H1 (cell line): ENCODE measurements around the gene AATK. TPM values are rescaled to one million over a fixed set of nuclear protein-coding genes. Genes with fewer than 3 reads are reported as not detected.
A peak's percentile ranks its signal among the peaks of the same experiment; 100 is the strongest.

Experiments used
- CTCF ChIA-PET: fragments of 300-600 bp; sonication (Branson Sonifier 250); formaldehyde crosslinking; loops from one replicate; lab custom pipeline; 2021; ENCODE audit not compliant: partially characterized antibody; lab: Charles Lee
- POLR2A ChIA-PET: fragments of 300-600 bp; sonication (Branson Sonifier 250); formaldehyde crosslinking; loops from one replicate; lab custom pipeline; 2021; ENCODE audit warnings: inconsistent platforms; ENCODE audit not compliant: partially characterized antibody; lab: Charles Lee
- DNase-seq, 2 experiments: peaks; one replicate each; pipeline versions ENCODE4 v3.0.0 to v3.0.0-alpha.2; 2010 to 2022; ENCODE audit warnings: low spot score in 2 of 2, low read depth in 1 of 2, mixed read lengths in 1 of 2
- FAIRE-seq: peaks from 2 replicates; lab custom pipeline; 2011; peaks lifted over from hg19 to GRCh38; lab: Jason Lieb, UNC
- H2AFZ ChIP-seq: 2 replicates; pipeline ENCODE4 v1.8.1; 2012; ENCODE audit warnings: low read length, inconsistent platforms
- H2AK5ac ChIP-seq: 2 replicates; pipeline ENCODE4 v1.6.1; 2013; ENCODE audit warnings: low read depth, low read length
- H2BK120ac ChIP-seq: replicated peaks from 2 replicates; pipeline ENCODE3; 2013; ENCODE audit warnings: low read depth, low read length, inconsistent platforms
- H2BK12ac ChIP-seq: 2 replicates; pipeline ENCODE4 v1.6.1; 2013; ENCODE audit warnings: low read depth, low read length
- H2BK15ac ChIP-seq: 2 replicates; pipeline ENCODE4 v1.6.1; 2013; ENCODE audit warnings: low read length
- H2BK20ac ChIP-seq: 2 replicates; pipeline ENCODE4 v1.6.1; 2013; ENCODE audit warnings: low read length
- H2BK5ac ChIP-seq: 2 replicates; pipeline ENCODE4 v1.6.1; 2013; ENCODE audit warnings: low read depth, low read length
- H3K14ac ChIP-seq: 2 replicates; pipeline ENCODE4 v1.6.1; 2013; ENCODE audit warnings: inconsistent platforms; ENCODE audit not compliant: insufficient read length
- H3K18ac ChIP-seq: 2 replicates; pipeline ENCODE4 v1.6.1; 2013; ENCODE audit warnings: low read length; ENCODE audit errors: extremely low read depth
- H3K23ac ChIP-seq: 2 replicates; pipeline ENCODE4 v1.6.1; 2013; ENCODE audit warnings: inconsistent platforms; ENCODE audit not compliant: insufficient read length
- H3K23me2 ChIP-seq: 2 replicates; pipeline ENCODE4 v1.6.1; 2013; ENCODE audit warnings: low read depth, low read length
- H3K27ac ChIP-seq: 2 replicates; pipeline ENCODE4 v1.6.1; 2011; ENCODE audit warnings: low read depth, low read length, inconsistent platforms
- H3K27me3 ChIP-seq, 4 experiments: replicated peaks in 1 of 4; 1 replicate in 1 of 4; 2 replicates in 3 of 4; pipeline versions ENCODE4 v1.6.1 to v1.8.1; 2011 to 2013; ENCODE audit warnings: low read length in 3 of 4, mild to moderate bottlenecking in 3 of 4, inconsistent platforms in 2 of 4, mixed read lengths in 2 of 4, moderate library complexity in 1 of 4; ENCODE audit not compliant: control insufficient read depth in 3 of 4, insufficient read depth in 3 of 4; ENCODE audit errors: extremely low read depth in 1 of 4
- H3K36me3 ChIP-seq, 4 experiments: 2 replicates each; pipeline versions ENCODE4 v1.6.1 to v1.8.1; 2011 to 2013; ENCODE audit warnings: mild to moderate bottlenecking in 4 of 4, low read length in 3 of 4, moderate library complexity in 2 of 4, control low read depth in 1 of 4, inconsistent platforms in 1 of 4; ENCODE audit not compliant: insufficient read depth in 4 of 4, control insufficient read depth in 2 of 4
- H3K4ac ChIP-seq: replicated peaks from 2 replicates; pipeline ENCODE3; 2013; ENCODE audit warnings: low read length, low read depth, mixed read lengths, inconsistent platforms; ENCODE audit not compliant: insufficient read length
- H3K4me1 ChIP-seq, 4 experiments: replicated peaks in 1 of 4; 1 replicate in 1 of 4; 2 replicates in 3 of 4; pipeline versions ENCODE4 v1.6.1 to v1.8.1; 2011 to 2013; ENCODE audit warnings: low read length in 3 of 4, inconsistent platforms in 2 of 4, mixed read lengths in 1 of 4; ENCODE audit not compliant: insufficient read depth in 4 of 4, control insufficient read depth in 3 of 4
- H3K4me2 ChIP-seq, 2 experiments: 2 replicates each; pipeline versions ENCODE4 v1.6.1 to v1.8.1; 2011 to 2013; ENCODE audit warnings: low read depth in 2 of 2, low read length in 2 of 2, control low read depth in 1 of 2, inconsistent platforms in 1 of 2, mild to moderate bottlenecking in 1 of 2; ENCODE audit not compliant: insufficient read depth in 1 of 2
- H3K4me3 ChIP-seq, 4 experiments: fragments of 200-600, 300-600 bp in 1 of 4; sonication (generic), shearing (Covaris generic), sonication (Bioruptor Twin) in 1 of 4; 2 replicates each; pipeline versions ENCODE4 v1.5.1 to v1.8.1; 2011 to 2016; ENCODE audit warnings: low read length in 4 of 4, low read depth in 3 of 4, control low read depth in 2 of 4, inconsistent platforms in 2 of 4, mild to moderate bottlenecking in 2 of 4, mixed read lengths in 1 of 4, moderate library complexity in 1 of 4; ENCODE audit not compliant: insufficient read depth in 2 of 4; ENCODE audit errors: extremely low read depth in 1 of 4
- H3K56ac ChIP-seq: replicated peaks from 2 replicates; pipeline ENCODE3; 2013; ENCODE audit warnings: low read depth, mild to moderate bottlenecking, mixed read lengths, low read length, inconsistent platforms; ENCODE audit not compliant: insufficient read length
- H3K79me1 ChIP-seq: 2 replicates; pipeline ENCODE4 v1.6.1; 2013; ENCODE audit warnings: low read depth, low read length, control low read depth
- H3K79me2 ChIP-seq, 2 experiments: 2 replicates each; pipeline versions ENCODE4 v1.6.1 to v1.8.1; 2012 to 2013; ENCODE audit warnings: low read length in 2 of 2, mild to moderate bottlenecking in 2 of 2, inconsistent platforms in 1 of 2; ENCODE audit not compliant: insufficient read depth in 2 of 2, control insufficient read depth in 1 of 2
- H3K9ac ChIP-seq, 4 experiments: replicated peaks in 1 of 4; 1 replicate in 1 of 4; 2 replicates in 3 of 4; pipeline versions ENCODE4 v1.6.1 to v1.8.1; 2011 to 2013; ENCODE audit warnings: low read depth in 3 of 4, low read length in 3 of 4, control low read depth in 2 of 4, mild to moderate bottlenecking in 2 of 4, moderate library complexity in 2 of 4, inconsistent platforms in 1 of 4; ENCODE audit errors: extremely low read depth in 1 of 4
- H3K9me3 ChIP-seq, 2 experiments: 2 replicates each; pipeline versions ENCODE4 v1.6.1 to v1.8.1; 2012 to 2013; ENCODE audit warnings: mild to moderate bottlenecking in 2 of 2, moderate library complexity in 2 of 2, control low read depth in 1 of 2, inconsistent platforms in 1 of 2, low read depth in 1 of 2, low read length in 1 of 2, mixed read lengths in 1 of 2; ENCODE audit not compliant: insufficient read depth in 2 of 2
- H4K20me1 ChIP-seq, 2 experiments: replicated peaks in 1 of 2; 2 replicates each; pipeline versions ENCODE3 to v1.8.1; 2011 to 2013; ENCODE audit warnings: inconsistent platforms in 2 of 2, low read length in 2 of 2, mild to moderate bottlenecking in 1 of 2; ENCODE audit not compliant: insufficient read depth in 2 of 2, control insufficient read depth in 1 of 2
- H4K5ac ChIP-seq: 2 replicates; pipeline ENCODE4 v1.6.1; 2013; ENCODE audit warnings: low read length, low read depth, mixed read lengths, inconsistent platforms; ENCODE audit not compliant: insufficient read length
- H4K8ac ChIP-seq: 2 replicates; pipeline ENCODE4 v1.8.0; 2013; ENCODE audit warnings: mild to moderate bottlenecking, moderate library complexity, low read length, inconsistent platforms; ENCODE audit not compliant: insufficient read depth; ENCODE audit errors: extremely low read depth
- H4K91ac ChIP-seq: replicated peaks from 2 replicates; pipeline ENCODE3; 2013; ENCODE audit warnings: low read length, mixed read lengths, inconsistent platforms; ENCODE audit not compliant: insufficient read length
- CBX8 ChIP-seq: fragments of 300-800, 300-1000 bp; sonication (generic); IDR thresholded peaks from 2 replicates; pipeline ENCODE4 v1.7.1; 2016; ENCODE audit warnings: low read depth, low read length, borderline replicate concordance
- EGR1 ChIP-seq: IDR thresholded peaks from 2 replicates; pipeline ENCODE4 v1.6.1; 2011; ENCODE audit warnings: low read depth, low read length, borderline replicate concordance
- FOSL1 ChIP-seq: IDR thresholded peaks from 2 replicates; pipeline ENCODE4 v1.6.1; 2011; ENCODE audit warnings: mild to moderate bottlenecking, low read depth, low read length, moderate library complexity; ENCODE audit not compliant: insufficient read depth
- KDM4A ChIP-seq: IDR thresholded peaks from one replicate; pipeline ENCODE4 v1.7.1; 2012; ENCODE audit warnings: low read depth, mild to moderate bottlenecking, moderate library complexity, low read length, inconsistent platforms; ENCODE audit not compliant: severe bottlenecking
- PHF8 ChIP-seq: fragments of 200-600 bp; sonication (generic); conservative IDR thresholded peaks from 2 replicates; pipeline ENCODE4 v1.7.1; 2012; ENCODE audit warnings: low read depth, mild to moderate bottlenecking, inconsistent platforms, low read length, moderate library complexity
- POLR2AphosphoS5 ChIP-seq: IDR thresholded peaks from 2 replicates; pipeline ENCODE4 v1.6.1; 2011; ENCODE audit warnings: low read depth, low read length
- RBBP5 ChIP-seq: IDR thresholded peaks from 2 replicates; pipeline ENCODE4 v1.7.1; 2012; ENCODE audit warnings: low read depth, mild to moderate bottlenecking, inconsistent platforms, low read length, moderate library complexity, borderline replicate concordance
- SAP30 ChIP-seq: fragments of 300-600 bp; sonication (generic); IDR thresholded peaks from 2 replicates; pipeline ENCODE4 v1.7.1; 2012; ENCODE audit warnings: low read length, moderate library complexity, mild to moderate bottlenecking, inconsistent platforms; ENCODE audit not compliant: insufficient read depth, insufficient replicate concordance
- SRF ChIP-seq: IDR thresholded peaks from 2 replicates; pipeline ENCODE4 v1.6.1; 2011; ENCODE audit warnings: mild to moderate bottlenecking, low read depth, low read length, moderate library complexity
- SUZ12 ChIP-seq: fragments of 200-600 bp; sonication (generic); IDR thresholded peaks from 2 replicates; pipeline ENCODE4 v1.6.1; 2012; ENCODE audit warnings: mild to moderate bottlenecking, inconsistent platforms, low read length, moderate library complexity, mixed read lengths
- TAF7 ChIP-seq: optimal IDR thresholded peaks from 2 replicates; pipeline ENCODE3; 2011; ENCODE audit warnings: low read depth, mild to moderate bottlenecking, inconsistent platforms, low read length, moderate library complexity, borderline replicate concordance
- TBP ChIP-seq: IDR thresholded peaks from 2 replicates; pipeline ENCODE4 v1.6.1; 2011; ENCODE audit warnings: low read depth, low read length, improper control_type of control experiment
- WGBS, 2 experiments: shearing (Covaris generic) in 1 of 2; methylation state at CpG; one replicate each; pipeline versions ENCODE4 v1.1.6 to v1.1.7; 2013 to 2015; ENCODE audit warnings: low lambda C conversion rate in 2 of 2, mixed read lengths in 2 of 2, inconsistent platforms in 1 of 2, low coverage in 1 of 2, missing lambda C conversion rate in 1 of 2; ENCODE audit not compliant: insufficient replicate concordance in 2 of 2, insufficient coverage in 1 of 2, insufficient read length in 1 of 2; ENCODE audit errors: extremely low coverage in 1 of 2, missing lambda C conversion rate in 1 of 2; 5-methylcytosine and 5-hydroxymethylcytosine counted together
- polyA plus RNA-seq, 7 experiments: library from polyadenylated mRNA; depleted of rRNA in 3 of 7; stranded (reverse) in 5 of 7; unstranded in 2 of 7; fragments of >200 nt in 5 of 7; fragments of 200-250 nt in 2 of 7; gene quantifications; 1 replicate in 5 of 7; 2 replicates in 1 of 7; 4 replicates in 1 of 7; pipeline versions ENCODE4 v1.2.1 to v1.2.3, GENCODE V29; 2011 to 2013; ENCODE audit warnings: missing spikeins in 2 of 7, mixed read lengths in 2 of 7
- total RNA-seq: library from RNA; stranded (reverse); fragmentation: NEBNext Ultra II Directional; extraction: Animal tissue kit (Norgen Biotek cat#: 25700); gene quantifications from 2 replicates; pipeline ENCODE4 v1.2.1, GENCODE V29; 2021

Gene AATK
- total and polyA plus RNA-seq, 2 of the 8 experiments (the other 6 are each of a cell fraction or from before 2014, with no cell fraction given) = 1.7 to 3.5 TPM

GRCh38 chr17:81134064-81134781 is 31.8 kb downstream of the AATK start:
- Histone ChIP-seq H3K4me1 (peaks cover 0 to 8% (median 4%) of the 10 kb centered on the region in 4 experiments; a peak in 3 of 7 replicates), H3K79me1 (no peaks in the 10 kb centered on the region; the same call in 1 of the 2 replicates), H3K4me2 (no peak overlapping the region), H4K8ac (peak overlapping the region; percentile 35), H3K27me3 (no peaks in the 10 kb centered on the region), H3K23ac (no peak overlapping the region), H3K27ac (no peak overlapping the region), H2BK12ac (no peak overlapping the region), H2BK5ac (no peak overlapping the region), H2AK5ac (no peak overlapping the region), H2BK20ac (no peak overlapping the region), H4K20me1 (peaks cover 2 to 9% of the 10 kb centered on the region in 2 experiments), H4K5ac (no peak overlapping the region), H3K23me2 (peaks cover 3% of the 10 kb centered on the region; the same call in 1 of the 2 replicates), H3K9me3 (peaks cover 8 to 12% of the 10 kb centered on the region in 2 experiments; a peak in 2 of 4 replicates), H3K4ac (no peak overlapping the region), H3K4me3 (no peak overlapping the region), H3K14ac (no peak overlapping the region), H3K56ac (no peak overlapping the region), H2BK120ac (no peak overlapping the region), H2AFZ (no peak overlapping the region), H3K9ac (no peak overlapping the region), H3K18ac (no peak overlapping the region), H3K79me2 (no peaks in the 10 kb centered on the region), H4K91ac (no peak overlapping the region), H3K36me3 (no peaks in the 10 kb centered on the region), H2BK15ac (no peak overlapping the region)
- CTCF ChIA-PET = interaction anchor here (0.7 to 2.0 kb wide), 8 partner anchors 8 to 296 kb away, joined by 3 to 14 read pairs (median 3); no protein-coding TSS in a partner anchor
- 92% methylated on average over 27 of the region's 28 CpGs; no CpG with 5 or more reads in 1 of the 2 experiments for WGBS, 2 experiments
- POLR2A ChIA-PET = interaction anchor here (0.9 to 1.4 kb wide), 4 partner anchors 8 to 104 kb away, joined by 3 to 5 read pairs (median 4); no protein-coding TSS in a partner anchor
- DNase-seq (no peak), FAIRE-seq (no peak)
- TF ChIP-seq SAP30 (no peak), SRF (no peak), TAF7 (no peak), RBBP5 (no peak), KDM4A (no peak), TBP (no peak), PHF8 (no peak), CBX8 (no peak), POLR2AphosphoS5 (no peak), SUZ12 (no peak), EGR1 (no peak), FOSL1 (no peak)
